Epithelial cell of proximal tubule (primary cell): ENCODE measurements around the gene UST. TPM values are rescaled to one million over a fixed set of nuclear protein-coding genes. Genes with fewer than 3 reads are reported as not detected.

Experiments used
- DNase-seq: peaks from one replicate; pipeline ENCODE4 v3.0.0-alpha.2; 2011; ENCODE audit warnings: low read depth
- H3K4me3 ChIP-seq: 2 replicates; pipeline ENCODE4 v1.5.1; 2011; ENCODE audit warnings: low read depth, mild to moderate bottlenecking, low read length
- total RNA-seq: library from RNA; depleted of rRNA; stranded (reverse); fragments of >200 nt; gene quantifications from 2 replicates; pipeline ENCODE4 v1.2.3, GENCODE V29; 2015
- TF ChIP-seq, protein P1 (sequence below): conservative IDR thresholded peaks from 2 replicates; pipeline ENCODE4 v1.5.1; 2012; ENCODE audit warnings: low read depth, mild to moderate bottlenecking, low read length

Gene UST
- total RNA-seq, 1 donor from 2014 or later, result 1.1 TPM

DNA sequence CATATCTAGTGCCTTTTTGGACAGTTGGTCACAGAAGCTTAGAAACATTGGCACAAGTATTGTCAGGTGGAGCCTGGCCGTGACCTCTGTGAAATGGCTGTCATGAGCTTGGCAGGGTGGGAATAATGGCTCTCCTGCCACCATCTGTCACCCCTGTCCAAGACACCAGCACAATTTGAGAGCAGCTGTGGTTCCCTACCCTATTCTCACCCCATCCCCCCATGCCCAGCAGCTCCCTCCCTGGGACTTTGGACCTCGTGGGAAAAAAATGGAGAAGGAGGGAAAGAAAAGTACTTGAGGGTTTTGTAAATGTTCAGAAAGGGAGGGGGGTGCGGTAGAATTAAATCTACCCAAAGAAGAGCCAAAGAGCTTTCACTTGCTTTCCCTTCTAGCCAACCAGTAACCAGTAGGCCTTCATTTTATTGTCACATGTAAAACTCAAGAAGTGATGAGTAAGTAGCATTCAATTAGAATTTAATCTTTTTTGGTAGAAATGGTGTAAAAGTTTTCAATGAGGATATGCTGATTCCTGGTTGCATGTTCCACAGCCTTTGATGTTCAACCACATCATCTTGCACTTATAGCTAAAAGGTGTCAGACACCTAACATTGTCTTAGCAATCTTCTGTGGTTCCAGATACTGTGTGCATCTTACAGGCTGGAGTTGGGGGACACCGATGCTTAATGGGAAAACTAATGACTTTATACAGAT is 307.2 kb downstream of the UST start:
- no peak for DNase-seq
- TF ChIP-seq, protein P1, sequence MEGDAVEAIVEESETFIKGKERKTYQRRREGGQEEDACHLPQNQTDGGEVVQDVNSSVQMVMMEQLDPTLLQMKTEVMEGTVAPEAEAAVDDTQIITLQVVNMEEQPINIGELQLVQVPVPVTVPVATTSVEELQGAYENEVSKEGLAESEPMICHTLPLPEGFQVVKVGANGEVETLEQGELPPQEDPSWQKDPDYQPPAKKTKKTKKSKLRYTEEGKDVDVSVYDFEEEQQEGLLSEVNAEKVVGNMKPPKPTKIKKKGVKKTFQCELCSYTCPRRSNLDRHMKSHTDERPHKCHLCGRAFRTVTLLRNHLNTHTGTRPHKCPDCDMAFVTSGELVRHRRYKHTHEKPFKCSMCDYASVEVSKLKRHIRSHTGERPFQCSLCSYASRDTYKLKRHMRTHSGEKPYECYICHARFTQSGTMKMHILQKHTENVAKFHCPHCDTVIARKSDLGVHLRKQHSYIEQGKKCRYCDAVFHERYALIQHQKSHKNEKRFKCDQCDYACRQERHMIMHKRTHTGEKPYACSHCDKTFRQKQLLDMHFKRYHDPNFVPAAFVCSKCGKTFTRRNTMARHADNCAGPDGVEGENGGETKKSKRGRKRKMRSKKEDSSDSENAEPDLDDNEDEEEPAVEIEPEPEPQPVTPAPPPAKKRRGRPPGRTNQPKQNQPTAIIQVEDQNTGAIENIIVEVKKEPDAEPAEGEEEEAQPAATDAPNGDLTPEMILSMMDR, result no peak
- no peak overlapping the region for H3K4me3 ChIP-seq

DNA sequence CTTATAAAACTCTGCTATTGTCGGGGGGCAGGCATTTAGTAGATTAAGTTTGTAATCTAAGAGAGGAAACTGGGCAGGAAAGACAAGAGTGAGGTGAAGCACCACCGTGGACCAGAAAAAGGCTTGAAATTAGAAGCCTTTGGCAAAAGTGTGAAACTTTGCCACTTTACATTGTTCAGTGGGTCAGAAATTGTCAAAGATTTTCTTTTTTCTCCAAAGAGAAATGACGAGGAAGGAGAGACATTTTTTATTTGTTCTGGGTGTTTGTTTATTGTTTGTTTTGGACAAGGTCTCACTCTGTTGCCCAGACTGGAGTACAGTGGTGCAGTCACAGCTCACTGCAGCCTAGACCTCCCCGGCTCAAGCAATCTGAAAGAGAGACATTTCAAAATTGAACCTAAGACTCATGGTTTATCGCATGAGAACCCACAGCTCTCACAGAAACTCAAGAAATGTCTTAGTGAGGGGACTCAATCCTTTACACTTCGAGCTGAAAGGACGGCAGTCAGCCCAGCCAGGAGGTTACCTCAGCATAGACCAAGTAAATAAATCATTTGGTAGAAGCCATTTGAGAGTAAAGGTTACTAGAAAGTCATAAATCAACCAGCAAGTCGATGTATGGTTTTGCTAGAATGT is 307.8 kb downstream of the UST start:
- H3K4me3 ChIP-seq, result no peak overlapping the region
- TF ChIP-seq, protein P1, result no peak
- no peak for DNase-seq

DNA sequence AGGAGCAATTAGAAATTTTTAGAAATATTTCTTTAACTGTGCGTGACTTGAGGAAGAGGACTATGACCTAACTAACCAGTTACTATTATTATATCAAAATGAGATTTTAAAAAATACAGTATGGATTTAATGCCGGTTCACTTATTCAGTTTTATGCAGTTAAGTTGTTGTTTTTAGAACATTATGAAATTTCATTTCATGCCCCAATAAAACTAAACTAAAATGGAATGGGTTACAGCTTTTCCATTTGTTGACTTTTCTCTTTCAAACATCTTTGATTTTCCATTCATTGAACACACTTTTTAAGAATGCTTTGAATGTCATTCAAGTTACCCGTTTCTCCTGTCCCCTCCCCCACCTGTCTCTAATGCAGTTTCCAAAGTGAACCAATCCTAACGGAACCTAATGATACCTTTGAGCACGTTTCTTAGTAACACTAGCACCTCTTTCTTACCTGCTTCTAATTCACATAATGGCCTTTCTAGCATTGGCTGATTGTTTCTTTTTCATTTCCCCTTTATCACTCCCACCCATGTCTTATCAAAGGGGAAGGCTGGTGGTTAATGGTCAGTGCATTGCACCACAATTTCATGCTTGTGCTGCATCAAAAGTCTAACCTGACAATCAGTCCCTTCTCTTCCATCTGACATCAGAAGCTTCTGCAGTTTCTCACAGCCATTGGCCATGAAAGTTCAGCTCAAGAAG is 308.5 kb downstream of the UST start:
- DNase-seq, result no peak
- TF ChIP-seq, protein P1, result no peak
- H3K4me3 ChIP-seq, result no peak overlapping the region

DNA sequence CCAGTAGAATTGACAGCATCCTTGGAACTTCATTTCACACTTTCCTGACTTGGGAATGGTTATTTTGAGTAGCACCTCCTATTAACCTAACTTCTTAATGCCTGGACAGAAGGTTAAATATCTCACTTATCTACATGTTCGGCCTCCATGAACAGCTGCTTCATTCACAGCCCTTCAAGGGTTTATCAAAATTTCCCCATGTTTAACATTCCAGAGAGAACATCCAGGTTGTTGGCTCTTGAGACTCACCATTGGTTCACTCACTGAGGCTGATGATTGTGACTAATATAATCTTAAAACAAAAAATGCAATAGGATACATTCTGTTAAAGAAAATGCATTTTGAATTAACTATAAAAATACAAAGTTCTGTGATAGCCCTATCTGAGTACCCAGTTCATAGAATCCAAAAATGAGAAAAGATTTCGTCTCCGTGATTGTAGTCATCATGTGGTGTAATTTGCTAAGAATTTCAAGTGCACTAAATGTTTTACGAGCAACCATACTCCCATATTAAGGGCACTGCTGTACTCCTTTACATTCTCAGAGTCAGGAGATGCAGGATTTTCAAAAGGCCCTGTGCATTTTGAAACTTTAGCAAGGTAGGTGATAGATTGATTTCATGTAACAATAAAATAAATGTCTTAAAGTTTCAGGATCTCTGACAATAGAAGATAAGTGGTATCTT is 310.1 kb downstream of the UST start:
- TF ChIP-seq, protein P1, result no peak
- DNase-seq, result no peak
- H3K4me3 ChIP-seq, result no peak overlapping the region

DNA sequence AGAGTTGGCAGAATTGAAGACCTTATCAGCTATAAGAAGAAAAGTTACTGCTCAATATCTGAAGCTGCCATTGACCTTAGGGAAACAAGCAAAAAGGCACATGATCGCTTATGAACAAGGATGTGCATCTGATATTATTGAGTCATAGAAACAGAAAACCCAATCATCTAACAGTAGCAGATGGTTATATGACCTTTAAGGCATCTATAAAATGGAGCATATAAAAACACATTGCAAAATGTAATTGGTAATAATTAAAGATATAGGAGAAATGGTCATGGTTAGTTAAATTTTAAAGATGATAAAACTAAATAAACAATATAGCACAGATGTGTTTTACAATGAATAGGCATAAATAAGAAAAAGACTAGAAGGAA is 310.6 kb downstream of the UST start:
- no peak for DNase-seq
- TF ChIP-seq, protein P1, result no peak
- H3K4me3 ChIP-seq, result no peak overlapping the region

DNA sequence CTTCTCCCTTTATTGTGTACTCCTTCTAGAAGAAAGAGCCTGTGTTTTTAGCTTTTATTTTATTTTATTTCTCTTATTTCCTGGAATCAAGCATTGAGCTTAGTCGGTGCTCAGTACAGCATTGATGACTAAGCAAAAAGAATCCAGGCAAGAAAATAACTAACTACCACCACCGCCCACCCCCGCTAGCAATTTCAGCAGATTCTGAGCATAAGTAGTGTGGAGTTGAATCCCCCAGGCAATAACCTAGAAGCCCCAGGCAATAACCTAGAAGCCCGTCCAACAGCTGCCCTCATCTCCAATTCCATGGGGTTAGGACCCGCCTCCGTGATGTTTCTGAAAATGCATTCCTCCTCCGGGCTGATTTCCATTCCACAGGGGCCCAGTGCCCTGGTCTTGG is 312.7 kb downstream of the UST start:
- H3K4me3 ChIP-seq, result no peak overlapping the region
- DNase-seq, result no peak
- TF ChIP-seq, protein P1, result no peak
